CD14-positive monocyte (primary cell): ENCODE data around the gene CYP3A5. TPM values are rescaled to one million over a fixed set of nuclear protein-coding genes. Genes with fewer than 3 reads are reported as not detected.
A peak's percentile ranks its signal among the peaks of the same experiment; 100 is the strongest.

Experiments used
- DNase-seq, 3 donors: peaks; one replicate each; pipeline ENCODE4 v3.0.0-alpha.2; 2011 to 2022
- H2AFZ ChIP-seq: 2 replicates; pipeline ENCODE4 v1.6.0; 2012; ENCODE audit warnings: mild to moderate bottlenecking, low read depth, low read length, inconsistent platforms; ENCODE audit not compliant: insufficient read depth, poor library complexity, severe bottlenecking
- H3K27ac ChIP-seq, 2 donors: 1 replicate in 1 of 2; 2 replicates in 1 of 2; pipeline ENCODE4 v1.5.1; 2012 to 2013; ENCODE audit warnings: low read length in 2 of 2, control low read depth in 1 of 2, inconsistent platforms in 1 of 2, low read depth in 1 of 2, mild to moderate bottlenecking in 1 of 2
- H3K27me3 ChIP-seq, 2 donors: one replicate each; pipeline versions ENCODE4 v1.6.0 to v1.6.1; 2011 to 2013; ENCODE audit warnings: low read length in 2 of 2; ENCODE audit not compliant: control insufficient read depth in 2 of 2, insufficient read depth in 2 of 2
- H3K36me3 ChIP-seq, 2 donors: replicated peaks in 1 of 2; 1 replicate in 1 of 2; 2 replicates in 1 of 2; pipeline versions ENCODE4 v1.5.1 to v1.6.1; 2012 to 2013; ENCODE audit warnings: low read length in 2 of 2, control low read depth in 1 of 2, inconsistent platforms in 1 of 2, mild to moderate bottlenecking in 1 of 2; ENCODE audit not compliant: insufficient read depth in 2 of 2, control insufficient read depth in 1 of 2
- H3K4me1 ChIP-seq, 2 donors: 1 replicate in 1 of 2; 2 replicates in 1 of 2; pipeline versions ENCODE4 v1.5.1 to v1.6.1; 2012 to 2013; ENCODE audit warnings: low read length in 2 of 2, control low read depth in 1 of 2, inconsistent platforms in 1 of 2, mild to moderate bottlenecking in 1 of 2, moderate library complexity in 1 of 2; ENCODE audit not compliant: insufficient read depth in 2 of 2, control insufficient read depth in 1 of 2
- H3K4me2 ChIP-seq: replicated peaks from 2 replicates; pipeline ENCODE3; 2012; ENCODE audit warnings: low read length, moderate library complexity, mild to moderate bottlenecking; ENCODE audit not compliant: poor library complexity, severe bottlenecking; ENCODE audit errors: extremely low read depth
- H3K4me3 ChIP-seq, 3 experiments: fragments of 200-600 bp in 1 of 3; sonication (generic) in 1 of 3; replicated peaks in 1 of 3; 1 replicate in 2 of 3; 2 replicates in 1 of 3; pipeline ENCODE4 v1.5.1; 2011 to 2013; ENCODE audit warnings: low read length in 3 of 3, mild to moderate bottlenecking in 3 of 3, control low read depth in 2 of 3, low read depth in 2 of 3, inconsistent platforms in 1 of 3, moderate library complexity in 1 of 3
- H3K79me2 ChIP-seq: 2 replicates; pipeline ENCODE4 v1.6.0; 2012; ENCODE audit warnings: mild to moderate bottlenecking, control low read depth, inconsistent platforms, low read length, moderate library complexity; ENCODE audit not compliant: insufficient read depth
- H3K9ac ChIP-seq: 2 replicates; pipeline ENCODE4 v1.6.0; 2017; ENCODE audit warnings: low read length, mild to moderate bottlenecking; ENCODE audit not compliant: insufficient read depth, poor library complexity, severe bottlenecking
- H3K9me3 ChIP-seq, 2 donors: replicated peaks in 1 of 2; 1 replicate in 1 of 2; 2 replicates in 1 of 2; pipeline versions ENCODE4 v1.5.1 to v1.6.1; 2012 to 2013; ENCODE audit warnings: low read length in 2 of 2, control low read depth in 1 of 2; ENCODE audit not compliant: control insufficient read depth in 1 of 2, insufficient read depth in 1 of 2
- H4K20me1 ChIP-seq: 2 replicates; pipeline ENCODE4 v1.6.0; 2012; ENCODE audit warnings: mild to moderate bottlenecking, low read length, control low read depth, moderate library complexity; ENCODE audit not compliant: insufficient read depth
- H3K27ac Mint-ChIP-seq, 7 donors: one replicate each; pipeline ENCODE4 v1.8.0; 2020; ENCODE audit warnings: mild to moderate bottlenecking in 7 of 7, mixed read lengths in 7 of 7, moderate library complexity in 6 of 7, inconsistent platforms in 2 of 7
- H3K27me3 Mint-ChIP-seq, 3 donors: one replicate each; pipeline ENCODE4 v1.8.0; 2021 to 2022; ENCODE audit warnings: low read depth in 3 of 3, mild to moderate bottlenecking in 3 of 3, mixed read lengths in 3 of 3, moderate library complexity in 3 of 3, inconsistent platforms in 1 of 3
- H3K36me3 Mint-ChIP-seq, 2 donors: one replicate each; pipeline ENCODE4 v1.8.0; 2020; ENCODE audit warnings: mixed read lengths in 2 of 2, inconsistent platforms in 1 of 2, mild to moderate bottlenecking in 1 of 2
- H3K4me1 Mint-ChIP-seq: one replicate; pipeline ENCODE4 v1.8.0; 2020; ENCODE audit warnings: mild to moderate bottlenecking, mixed read lengths
- H3K4me3 Mint-ChIP-seq, 2 donors: one replicate each; pipeline ENCODE4 v1.8.0; 2020; ENCODE audit warnings: mild to moderate bottlenecking in 2 of 2, mixed read lengths in 2 of 2, moderate library complexity in 1 of 2
- H3K9me3 Mint-ChIP-seq, 7 donors: one replicate each; pipeline ENCODE4 v1.8.0; 2020 to 2022; ENCODE audit warnings: mixed read lengths in 7 of 7, mild to moderate bottlenecking in 6 of 7, moderate library complexity in 6 of 7, inconsistent platforms in 2 of 7
- CTCF ChIP-seq: fragments of 200-600 bp; IDR thresholded peaks from one replicate; pipeline ENCODE4 v1.8.0; 2022; ENCODE audit warnings: antibody characterized with exemption, mild to moderate bottlenecking
- WGBS: methylation state at CpG from one replicate; pipeline ENCODE4 v1.1.5; 2013; ENCODE audit warnings: missing lambda C conversion rate; ENCODE audit not compliant: insufficient coverage; 5-methylcytosine and 5-hydroxymethylcytosine counted together
- intact Hi-C, 2 donors: fragments of 100-400 bp; cut with micrococcal nuclease; formaldehyde crosslinking; loops; one replicate each; pipeline versions ENCODE4 v1.15.0 to v1.15.1; 2023
- polyA plus RNA-seq, 3 donors: library from polyadenylated mRNA; depleted of rRNA in 1 of 3; unstranded in 2 of 3; stranded (reverse) in 1 of 3; fragments of 300-500 nt in 2 of 3; fragments of >200 nt in 1 of 3; fragmentation: Illumina TruSeq in 2 of 3; gene quantifications; 1 replicate in 2 of 3; 2 replicates in 1 of 3; pipeline ENCODE4 v1.2.3, GENCODE V29; 2012 to 2021

Gene CYP3A5
- polyA plus RNA-seq, 3 donors = 0.05 TPM; not detected in 2

- Histone ChIP-seq H2AFZ (peak overlapping the region; percentile 100), H3K9me3 (no peaks in the 10 kb centered on the region), H3K27me3 (peaks cover 2 to 13% of the 10 kb centered on the region in 2 donors), H4K20me1 (peaks cover 8% of the 10 kb centered on the region), H3K4me3 (peak overlapping the region; percentile 62 to 99 (median 65)), H3K79me2 (peaks cover 21% of the 10 kb centered on the region), H3K4me1 (peaks cover 13 to 20% of the 10 kb centered on the region in 2 donors), H3K27ac (peak overlapping the region; percentile 50 to 90), H3K9ac (peak overlapping the region; percentile 96), H3K36me3 (peaks cover 35 to 41% of the 10 kb centered on the region in 2 donors), H3K4me2 (peak overlapping the region; percentile 99)
- H3K27me3 Mint-ChIP-seq = peaks cover 6 to 15% (median 9%) of the 10 kb centered on the region in 3 donors
- H3K4me3 Mint-ChIP-seq = peak overlapping the region; percentile 97
- no peak for TF ChIP-seq CTCF
- H3K36me3 Mint-ChIP-seq = peaks cover 39 to 40% of the 10 kb centered on the region in 2 donors
- H3K27ac Mint-ChIP-seq = peak overlapping the region; percentile 79 to 93 (median 88)
- H3K9me3 Mint-ChIP-seq = peaks cover 0 to 11% (median 2%) of the 10 kb centered on the region in 7 donors
- peaks cover 24% of the 10 kb centered on the region for H3K4me1 Mint-ChIP-seq
- intact Hi-C loops = loop anchor here (5.0 kb wide), 2 partner anchors 60 to 115 kb away; partner anchors contain the start of genes ZKSCAN5 (in 1 of the 2), ZNF394 (in 1 of the 2) and ZNF655 (in 1 of the 2)
- no peak for DNase-seq
- 18% methylated on average over 15 of the region's 22 CpGs for WGBS
Measured at GRCh38 chr7:99617192-99617781, 62.5 kb downstream of the CYP3A5 start.

GRCh38 chr7:99616359-99617191 lies 63.2 kb downstream of the CYP3A5 start, which contains the start of gene ZSCAN25:
TSS of gene ZSCAN25 (plus strand) at chr7:99616946. CDS start at chr7:99619607, 2,661 bp downstream.
- Histone ChIP-seq H3K4me2 (peak within 1 kb of the TSS; percentile 99), H3K4me1 (peaks cover 13 to 20% of the 10 kb centered on the region in 2 donors), H3K79me2 (peaks cover 20% of the 10 kb centered on the region), H3K9me3 (no peaks in the 10 kb centered on the region), H3K27ac (peak within 1 kb of the TSS; percentile 50 to 90), H3K27me3 (peaks cover 2 to 13% of the 10 kb centered on the region in 2 donors), H3K9ac (peak within 1 kb of the TSS; percentile 96), H3K4me3 (peak within 1 kb of the TSS; percentile 62 to 99 (median 65)), H3K36me3 (peaks cover 28 to 34% of the 10 kb centered on the region in 2 donors), H2AFZ (peak within 1 kb of the TSS; percentile 100), H4K20me1 (peaks cover 7% of the 10 kb centered on the region)
- Mint-ChIP-seq H3K27me3 (peaks cover 6 to 15% (median 9%) of the 10 kb centered on the region in 3 donors), H3K4me3 (peak within 1 kb of the TSS; percentile 97), H3K4me1 (peaks cover 24% of the 10 kb centered on the region), H3K27ac (peak within 1 kb of the TSS; percentile 79 to 93 (median 88)), H3K9me3 (peaks cover 0 to 11% (median 2%) of the 10 kb centered on the region in 7 donors), H3K36me3 (peaks cover 33% of the 10 kb centered on the region in 2 donors)
- under 1% methylated on average over 58 of the region's 60 CpGs for WGBS
- DNase-seq = peak; percentile 75 to 77 (median 76)
- no peak for TF ChIP-seq CTCF
- intact Hi-C loops = loop anchor here (5.0 kb wide), 2 partner anchors 59 to 114 kb away; partner anchors contain the start of genes ZKSCAN5 (in 1 of the 2), ZNF394 (in 1 of the 2) and ZNF655 (in 1 of the 2)
